Stomach (tissue), 4 donors: ENCODE measurements around the gene UGT1A7.

Experiments
- POLR2A ChIP-seq, 4 donors: fragments of 450-650 bp; IDR thresholded peaks; one replicate each; pipeline ENCODE4 v1.6.1; 2016; ENCODE audit warnings: antibody characterized with exemption in 4 of 4, control low read depth in 2 of 4, mild to moderate bottlenecking in 1 of 4, moderate library complexity in 1 of 4
- TF ChIP-seq, protein P1 (sequence below), 7 experiments: fragments of 450-650 bp in 4 of 7; fragments of 200-600 bp in 3 of 7; sonication (generic) in 3 of 7; IDR thresholded peaks; one replicate each; pipeline ENCODE4 v1.5.1; 2016 to 2019; ENCODE audit warnings: antibody characterized with exemption in 7 of 7, control low read depth in 2 of 7, mild to moderate bottlenecking in 1 of 7

- no peak for TF ChIP-seq POLR2A (IDR thresholded peaks at IDR 0.05)
- TF ChIP-seq, protein P1, sequence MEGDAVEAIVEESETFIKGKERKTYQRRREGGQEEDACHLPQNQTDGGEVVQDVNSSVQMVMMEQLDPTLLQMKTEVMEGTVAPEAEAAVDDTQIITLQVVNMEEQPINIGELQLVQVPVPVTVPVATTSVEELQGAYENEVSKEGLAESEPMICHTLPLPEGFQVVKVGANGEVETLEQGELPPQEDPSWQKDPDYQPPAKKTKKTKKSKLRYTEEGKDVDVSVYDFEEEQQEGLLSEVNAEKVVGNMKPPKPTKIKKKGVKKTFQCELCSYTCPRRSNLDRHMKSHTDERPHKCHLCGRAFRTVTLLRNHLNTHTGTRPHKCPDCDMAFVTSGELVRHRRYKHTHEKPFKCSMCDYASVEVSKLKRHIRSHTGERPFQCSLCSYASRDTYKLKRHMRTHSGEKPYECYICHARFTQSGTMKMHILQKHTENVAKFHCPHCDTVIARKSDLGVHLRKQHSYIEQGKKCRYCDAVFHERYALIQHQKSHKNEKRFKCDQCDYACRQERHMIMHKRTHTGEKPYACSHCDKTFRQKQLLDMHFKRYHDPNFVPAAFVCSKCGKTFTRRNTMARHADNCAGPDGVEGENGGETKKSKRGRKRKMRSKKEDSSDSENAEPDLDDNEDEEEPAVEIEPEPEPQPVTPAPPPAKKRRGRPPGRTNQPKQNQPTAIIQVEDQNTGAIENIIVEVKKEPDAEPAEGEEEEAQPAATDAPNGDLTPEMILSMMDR (IDR thresholded peaks at IDR 0.05) = no peak
These were observed 8.7 kb downstream of the UGT1A7 start for GRCh38 chr2:233690444-233690843.
